HG02623 (cell line): ENCODE data around the gene CPZ.
"Not testable (repeated sequence)": the region's sequence is repeated elsewhere in the genome, so short reads cannot be mapped to it uniquely, and the experiment has no call there.

ENCODE experiments used
- ATAC-seq: cut with Tn5 transposase; IDR thresholded peaks from one replicate; pipeline ENCODE4 v1.9.1; 2021; ENCODE audit warnings: moderate library complexity; ENCODE audit not compliant: unreplicated experiment

The CPZ gene

DNA sequence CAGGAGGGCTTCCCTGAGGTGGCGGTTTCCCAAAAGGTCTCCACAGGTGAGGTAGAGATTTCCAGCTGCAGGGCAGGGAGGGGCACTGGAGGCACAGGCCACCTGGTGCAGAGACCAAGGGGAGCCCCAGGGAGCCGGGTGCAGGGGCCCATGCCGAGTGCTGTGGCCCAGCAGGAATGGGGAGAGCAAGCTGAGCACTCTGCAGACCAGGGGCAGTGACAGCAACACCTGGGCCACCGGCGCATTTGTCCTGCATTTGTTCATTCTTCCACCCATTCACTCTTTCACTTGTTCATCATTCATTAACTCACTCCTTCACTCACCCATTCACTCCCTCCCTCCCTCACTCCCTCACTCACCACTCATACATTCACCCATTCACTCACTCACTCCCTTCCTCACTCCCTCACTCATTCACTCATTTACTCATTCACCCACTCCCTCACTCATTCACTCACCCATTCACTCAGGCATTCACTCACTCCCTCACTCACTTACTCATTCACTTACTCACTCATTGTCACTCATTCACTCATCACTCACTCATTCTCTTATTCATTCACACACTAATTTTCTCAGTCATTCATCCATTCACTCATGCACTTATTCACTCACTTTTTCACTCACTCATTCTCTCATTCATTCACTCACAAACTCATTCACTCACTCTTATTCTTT lies 16.3 kb downstream of the CPZ start:
- ATAC-seq: no peak

DNA sequence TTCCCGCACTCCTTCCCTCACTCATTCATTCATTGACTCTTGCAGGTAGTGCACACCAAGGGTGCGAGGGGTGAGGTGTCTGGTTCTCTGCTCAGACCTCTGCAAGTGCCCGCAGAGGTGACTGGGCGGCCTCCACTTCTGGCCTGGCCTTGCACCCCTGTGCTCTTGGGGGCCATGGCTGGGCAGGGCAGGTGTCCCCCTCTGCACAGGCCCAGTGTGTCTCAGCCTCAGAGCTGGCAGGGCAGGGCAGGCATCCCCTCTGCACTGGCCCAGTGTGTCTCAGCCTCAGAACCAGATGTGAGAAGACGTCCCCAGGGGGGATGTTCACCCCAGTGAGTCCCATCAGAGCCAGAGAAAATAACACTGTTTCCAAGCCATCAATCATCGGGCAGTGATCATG lies 16.8 kb downstream of the CPZ start:
- ATAC-seq: no peak

DNA sequence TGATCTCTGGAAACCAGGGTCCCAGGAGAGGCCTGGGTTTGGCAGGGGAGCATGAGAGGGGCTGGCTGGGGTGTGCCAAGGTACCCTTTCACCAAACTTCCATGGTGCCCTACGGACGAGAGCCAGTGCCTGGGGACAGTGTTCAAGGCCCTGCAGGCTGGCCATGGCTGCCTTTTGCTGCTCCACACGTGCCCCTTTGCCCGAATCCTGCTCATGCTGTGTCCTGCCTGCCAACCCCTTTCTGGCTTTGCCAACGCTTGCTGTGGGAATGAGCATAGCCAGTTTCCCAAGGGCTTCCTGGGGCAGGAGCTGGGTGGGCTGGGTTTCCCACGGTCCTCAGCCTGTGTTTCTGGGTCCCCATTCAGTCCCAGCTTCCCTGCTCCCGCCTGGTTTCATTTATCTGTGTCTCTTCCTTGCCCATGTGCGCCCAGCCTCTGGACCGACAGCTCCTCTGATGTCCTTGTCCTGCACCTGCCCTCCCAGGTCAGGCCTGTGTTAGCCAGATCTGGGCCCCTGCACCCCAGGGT lies 17.3 kb downstream of the CPZ start:
- no peak for ATAC-seq

DNA sequence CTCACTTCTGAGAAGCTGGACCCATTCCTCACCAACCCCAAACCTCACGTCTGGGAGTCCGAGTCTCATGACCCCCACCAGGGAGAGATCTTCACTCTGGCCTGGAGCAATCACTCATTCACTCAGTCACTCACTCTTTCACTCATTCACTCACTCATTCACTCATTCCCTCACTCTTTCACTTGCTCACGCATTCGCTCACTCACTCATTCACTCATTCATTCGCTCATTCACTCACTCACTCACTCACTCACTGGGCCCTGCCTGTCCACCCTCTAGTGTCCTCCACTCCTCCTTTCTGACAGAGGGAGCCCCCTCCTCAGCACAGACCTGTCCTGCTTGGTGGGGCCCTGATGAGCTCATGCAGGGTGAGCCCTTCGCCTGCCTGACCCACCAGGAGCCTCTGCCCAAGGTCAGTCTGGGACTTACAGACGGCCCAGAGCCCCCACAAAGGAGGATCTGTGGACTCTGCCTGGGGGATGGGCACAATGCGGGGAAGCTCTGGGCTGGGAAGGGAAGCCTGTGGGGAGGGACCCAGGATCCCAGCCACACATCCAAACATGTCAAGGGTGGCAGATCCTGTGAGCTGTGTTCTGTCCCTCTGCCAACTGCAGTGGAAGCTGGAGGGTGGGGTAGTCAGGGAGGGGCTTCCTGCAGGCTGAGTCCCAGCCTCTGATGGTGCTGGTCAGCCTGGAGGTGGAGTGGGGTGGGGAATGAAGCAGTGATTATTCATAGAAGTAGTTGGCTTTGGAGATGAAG lies 18.5 kb downstream of the CPZ start:
- ATAC-seq: no peak

DNA sequence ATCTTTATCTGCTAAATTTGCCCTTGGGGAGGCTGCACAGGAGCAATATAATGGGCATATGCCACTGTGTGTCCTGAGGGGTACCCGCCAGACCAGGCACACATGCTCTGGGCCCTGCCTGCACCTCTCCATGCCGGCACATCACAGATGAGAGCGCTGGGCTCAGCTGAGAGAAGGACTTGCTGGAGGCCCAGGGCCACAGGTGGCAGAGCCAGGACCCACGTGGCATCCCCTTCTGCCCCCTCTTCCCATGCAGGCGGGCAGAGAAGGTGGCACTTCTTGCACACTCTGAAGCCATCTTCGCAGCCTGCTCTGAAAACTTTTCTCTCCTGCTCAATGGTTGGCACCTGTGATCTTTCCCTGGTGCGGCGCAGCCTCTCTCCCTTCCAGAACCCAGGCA lies 20.1 kb downstream of the CPZ start:
- no peak for ATAC-seq

DNA sequence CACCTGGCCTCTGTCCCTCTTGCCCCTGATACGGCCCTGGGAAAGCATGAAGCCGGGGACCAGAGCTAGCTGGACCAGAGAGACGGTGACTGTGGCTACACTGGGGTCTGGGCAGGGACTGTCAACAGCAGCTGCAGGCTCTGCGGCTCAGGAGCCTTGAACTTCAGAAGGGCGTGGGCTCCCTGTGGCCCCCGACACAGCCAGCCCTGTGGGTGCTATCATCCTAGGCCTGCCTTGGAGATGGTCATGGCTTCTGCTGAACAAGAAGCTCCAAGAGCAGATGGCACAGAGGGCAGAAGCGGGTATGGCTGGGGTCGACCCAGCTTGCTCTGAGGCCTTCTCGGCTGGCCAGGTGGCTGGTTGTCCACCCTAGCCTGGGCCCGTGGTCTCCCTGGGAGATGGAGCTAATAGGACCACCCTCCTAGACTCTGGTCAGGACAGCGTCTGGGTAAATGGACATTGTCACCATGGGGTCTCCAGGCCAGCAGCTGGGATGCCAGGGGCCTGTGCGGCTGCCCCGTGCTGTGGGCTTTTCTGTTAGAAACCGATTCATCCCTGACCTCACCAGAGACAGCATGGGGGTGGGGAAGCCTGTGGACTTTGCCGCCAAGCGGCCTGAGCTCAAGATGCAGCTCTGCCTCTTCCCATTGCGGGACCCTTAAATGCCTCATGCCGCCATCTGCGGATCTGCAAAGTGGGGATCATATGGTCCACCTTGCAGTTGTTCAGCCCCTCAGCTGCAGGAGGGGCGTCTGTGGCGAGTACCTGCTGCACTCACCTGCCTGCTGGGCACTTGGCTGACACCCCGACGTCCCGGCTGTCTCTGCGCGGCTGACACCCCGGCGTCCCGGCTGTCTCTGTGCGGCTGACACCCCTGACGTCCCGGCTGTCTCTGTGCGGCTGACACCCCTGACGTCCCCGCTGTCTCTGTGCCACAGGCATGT lies 21.1 kb downstream of the CPZ start:
- no peak for ATAC-seq

DNA sequence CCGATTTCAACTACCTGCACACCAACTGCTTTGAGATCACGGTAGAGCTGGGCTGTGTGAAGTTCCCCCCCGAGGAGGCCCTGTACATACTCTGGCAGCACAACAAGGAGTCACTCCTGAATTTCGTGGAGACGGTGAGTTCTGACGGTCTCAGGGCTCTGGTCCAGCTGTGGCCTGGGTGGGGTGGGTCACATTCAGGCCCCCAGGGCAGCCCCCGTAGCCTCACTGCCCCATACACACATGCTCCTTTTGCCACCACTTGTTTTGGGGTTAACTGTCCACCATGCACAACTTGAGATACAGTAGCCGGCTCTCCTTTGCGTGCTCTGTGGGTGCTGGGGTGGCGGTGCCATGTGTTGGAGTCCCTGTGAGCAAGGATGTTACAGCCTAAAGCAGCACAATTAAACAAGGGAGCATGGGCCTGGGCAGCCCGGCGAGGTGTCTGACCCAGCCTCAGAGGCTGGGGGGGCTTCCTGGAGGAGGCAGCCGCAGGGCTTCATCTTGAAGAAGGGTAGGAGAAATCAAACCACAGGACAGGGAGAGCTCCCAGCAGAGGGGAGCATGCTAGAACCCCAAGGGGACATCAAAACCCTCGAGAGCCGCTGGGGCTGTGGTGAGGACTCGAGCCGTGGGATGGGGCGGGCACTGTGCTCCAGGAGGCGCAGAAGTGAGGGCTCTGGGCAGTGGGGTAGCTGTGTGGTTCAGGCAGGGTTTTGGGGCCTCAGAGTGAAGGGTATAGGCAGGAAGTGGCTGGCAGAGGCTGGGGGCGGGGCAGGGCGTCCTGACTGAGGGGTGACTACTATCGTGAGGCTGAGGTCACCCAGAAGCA lies 22.0 kb downstream of the CPZ start:
- ATAC-seq: no peak

DNA sequence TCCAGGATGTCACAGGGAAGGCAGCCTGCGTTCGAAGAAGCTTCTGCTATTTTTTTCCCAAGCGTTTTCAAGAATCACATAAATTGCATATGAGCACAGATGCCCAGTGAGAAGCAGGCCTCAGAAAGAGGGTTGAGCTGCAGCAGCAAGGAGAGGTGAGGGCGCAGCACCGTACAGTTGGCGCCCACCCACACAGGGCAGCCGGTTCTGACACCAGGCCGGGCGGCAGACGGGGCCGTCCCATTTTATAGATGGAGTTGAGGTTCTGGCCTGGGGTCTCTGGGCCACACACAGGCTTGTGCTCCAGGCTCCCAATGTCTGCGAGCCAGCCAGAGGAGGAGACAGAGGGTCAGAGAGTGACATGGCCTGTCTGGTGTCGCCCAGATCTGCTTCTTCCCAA lies 22.8 kb downstream of the CPZ start:
- no peak for ATAC-seq

DNA sequence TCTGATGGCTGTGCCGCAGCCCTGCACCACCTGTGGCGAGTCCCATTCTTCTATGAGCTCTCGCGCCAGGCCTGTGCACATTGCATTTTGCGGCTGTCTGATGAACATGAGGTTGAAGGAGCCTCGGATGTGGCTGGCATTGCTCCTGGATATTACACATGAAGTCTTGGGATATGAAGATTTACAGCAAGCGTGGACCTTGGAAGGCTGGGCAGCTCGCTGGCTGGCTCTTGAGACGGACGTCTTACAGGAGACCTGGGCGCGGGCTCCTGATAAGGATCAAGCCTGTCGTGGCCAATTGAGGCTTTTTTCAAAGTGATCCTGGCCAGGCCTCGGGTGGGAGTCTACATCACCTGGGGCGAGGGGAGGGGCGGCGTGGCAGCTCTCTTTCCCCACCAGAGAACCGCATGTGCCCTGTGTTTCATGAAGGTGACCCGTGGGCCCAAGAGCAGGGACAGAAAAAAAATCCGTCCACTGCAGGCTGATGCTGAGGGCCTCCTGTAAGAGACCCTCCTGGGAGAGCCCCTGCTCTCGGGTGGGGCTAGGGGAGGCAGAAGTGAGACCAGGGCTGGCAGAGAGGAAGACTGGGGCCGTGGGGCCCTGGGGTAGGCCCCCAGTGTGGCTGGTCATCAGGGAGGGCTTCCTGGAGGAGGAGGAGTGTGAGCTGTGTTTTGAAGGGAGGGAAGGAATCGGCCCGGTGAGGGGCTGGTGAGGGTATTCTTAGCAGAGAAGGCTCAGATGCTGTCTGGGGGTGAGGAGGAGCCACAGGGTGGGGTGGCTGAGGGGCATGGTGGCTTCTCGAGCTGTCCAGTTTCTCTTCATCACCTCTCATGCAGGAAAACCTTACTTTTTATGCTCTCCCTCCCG lies 23.6 kb downstream of the CPZ start:
- ATAC-seq: no peak

DNA sequence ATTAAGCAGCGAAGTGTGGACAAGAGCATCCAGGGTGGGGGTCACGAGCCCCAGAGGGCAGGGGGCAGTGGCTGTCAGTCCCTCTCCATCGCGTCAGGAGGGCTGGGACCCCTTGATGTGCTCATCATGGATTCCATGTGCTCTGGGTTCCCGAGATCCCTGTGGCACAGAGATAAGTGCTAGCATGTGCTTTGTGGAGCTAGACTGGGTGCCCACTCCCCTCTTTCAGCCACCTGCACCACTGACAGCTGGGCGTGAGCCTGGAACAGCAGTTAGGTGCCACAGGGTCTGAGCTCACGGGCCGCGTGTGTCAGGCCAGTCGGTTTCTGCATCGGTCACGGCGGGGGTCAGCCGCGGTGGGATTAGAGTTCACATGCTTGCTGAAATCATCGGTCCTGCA lies 24.3 kb downstream of the CPZ start:
- ATAC-seq: no peak

DNA sequence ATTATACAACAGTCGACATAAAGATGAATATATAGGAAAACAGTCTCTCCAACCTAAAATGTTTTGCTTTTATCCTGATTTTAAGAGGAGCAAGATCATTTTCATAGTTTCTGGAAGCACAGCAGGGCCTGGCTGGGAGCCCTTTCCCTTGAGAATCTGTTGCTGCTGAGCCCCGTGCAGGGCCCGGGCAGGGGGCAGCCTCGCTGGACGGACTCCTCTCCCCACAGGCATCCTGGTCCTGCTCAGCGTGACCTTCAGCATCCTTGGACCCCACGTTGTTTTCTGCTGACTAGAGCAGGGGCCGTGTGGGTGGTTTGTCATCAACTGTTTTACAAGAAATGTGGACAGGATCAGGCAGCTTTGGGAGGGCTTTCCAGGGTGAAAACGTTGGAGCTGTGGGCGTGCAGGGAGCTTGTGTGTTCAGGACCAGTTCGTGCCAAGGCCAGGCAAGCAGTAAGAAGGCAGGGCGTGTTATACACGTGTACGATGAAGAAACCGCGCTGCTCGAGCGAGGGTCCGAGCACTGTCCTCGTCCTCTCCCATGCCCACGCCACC lies 25.0 kb downstream of the CPZ start:
- no peak for ATAC-seq

DNA sequence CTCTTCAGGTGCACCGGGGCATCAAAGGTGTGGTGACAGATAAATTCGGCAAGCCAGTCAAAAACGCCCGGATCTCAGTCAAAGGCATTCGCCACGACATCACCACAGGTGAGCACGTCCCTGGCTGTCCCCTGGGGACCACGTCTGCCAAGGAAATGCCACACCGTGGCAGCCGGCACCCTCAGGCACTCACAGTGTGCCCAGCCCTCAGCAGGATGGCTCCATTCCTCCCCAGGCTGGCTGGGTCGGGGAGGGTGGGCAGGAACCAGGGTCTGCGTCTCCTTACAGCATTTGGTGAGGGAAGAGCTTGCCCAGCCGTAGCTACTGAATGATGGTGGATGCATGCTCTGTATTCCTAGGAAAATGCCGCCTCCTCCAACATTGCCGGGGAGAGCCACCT lies 25.9 kb downstream of the CPZ start:
- no peak for ATAC-seq

DNA sequence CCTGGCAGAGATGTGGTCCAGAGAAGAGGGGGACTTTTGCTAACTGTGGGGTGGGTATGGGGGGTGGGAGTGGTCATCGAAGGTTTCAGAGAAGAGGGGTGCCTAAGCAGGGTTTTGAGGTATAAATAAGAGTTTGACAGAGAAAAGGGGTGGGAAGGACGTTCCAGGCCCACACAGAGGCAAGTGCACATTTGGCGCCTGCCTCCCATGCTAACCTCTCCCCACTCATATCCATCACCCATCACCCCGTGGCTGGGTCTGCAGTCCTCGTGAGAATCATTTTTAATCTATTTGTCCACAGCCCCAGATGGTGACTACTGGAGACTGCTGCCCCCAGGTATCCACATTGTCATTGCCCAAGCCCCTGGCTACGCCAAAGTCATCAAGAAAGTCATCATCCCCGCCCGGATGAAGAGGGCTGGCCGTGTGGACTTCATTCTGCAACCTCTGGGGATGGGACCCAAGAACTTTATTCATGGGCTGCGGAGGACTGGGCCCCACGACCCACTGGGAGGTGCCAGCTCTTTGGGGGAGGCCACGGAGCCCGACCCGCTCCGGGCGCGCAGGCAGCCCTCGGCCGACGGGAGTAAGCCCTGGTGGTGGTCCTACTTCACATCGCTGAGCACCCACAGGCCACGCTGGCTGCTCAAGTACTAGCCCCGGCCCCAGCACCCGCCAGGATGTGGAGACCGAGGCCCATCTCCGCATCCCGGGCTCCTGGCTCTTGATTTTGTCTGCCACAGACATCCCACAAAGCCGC lies 26.6 kb downstream of the CPZ start:
- no peak for ATAC-seq

DNA sequence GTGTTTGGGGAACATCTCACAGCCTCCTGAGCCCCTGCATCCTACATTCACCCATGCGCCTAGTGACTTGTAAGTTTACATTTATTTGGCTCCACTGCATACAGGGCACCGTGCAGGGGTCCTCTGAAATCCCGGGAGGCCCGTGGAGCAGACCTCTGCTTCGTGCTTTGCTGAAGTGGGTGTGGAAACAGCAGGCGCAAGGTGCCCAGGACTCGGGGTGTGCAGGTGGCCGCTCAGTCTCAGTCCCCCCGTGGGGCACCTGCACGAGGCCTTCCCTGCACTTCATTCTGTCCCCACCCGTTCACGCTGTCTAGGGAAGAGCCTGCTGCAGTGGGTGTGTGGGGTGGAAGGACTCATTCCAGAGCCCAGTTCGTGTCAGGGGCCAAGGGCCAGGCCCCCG lies 28.6 kb downstream of the CPZ start:
- ATAC-seq: not testable (repeated sequence)

DNA sequence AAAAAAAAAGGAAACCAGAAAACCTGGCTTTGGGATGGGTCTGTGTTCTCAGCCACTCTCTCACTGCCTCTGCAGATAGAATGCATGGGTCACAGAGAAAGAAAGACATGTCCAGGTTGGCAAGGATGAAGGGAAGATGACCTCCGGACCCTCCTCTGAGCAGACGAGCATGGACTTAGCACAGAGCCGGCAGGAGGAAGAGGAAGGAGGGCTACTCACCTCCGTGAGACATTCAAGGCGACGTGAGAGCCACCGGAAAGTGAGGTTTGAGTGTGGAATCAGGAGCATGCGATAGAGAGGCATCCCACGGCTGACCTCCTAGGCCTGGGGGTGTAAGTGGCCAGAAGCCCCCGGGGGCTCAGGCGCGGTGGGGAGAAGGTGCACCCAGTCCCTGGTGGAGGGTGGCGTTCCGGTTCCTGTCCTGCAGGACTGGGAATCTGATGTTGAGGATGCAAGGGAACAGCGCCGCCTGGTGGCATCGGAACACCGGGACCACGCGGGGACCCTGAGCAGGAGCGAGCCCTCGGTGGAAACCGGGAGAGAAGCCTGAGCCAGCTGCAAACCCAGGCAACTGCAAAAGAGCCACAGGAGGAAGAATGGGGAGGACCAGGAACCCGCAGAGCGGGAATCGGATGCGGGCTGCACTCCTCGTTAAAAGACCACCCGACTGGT lies 32.2 kb downstream of the CPZ start:
- not testable (repeated sequence) for ATAC-seq

DNA sequence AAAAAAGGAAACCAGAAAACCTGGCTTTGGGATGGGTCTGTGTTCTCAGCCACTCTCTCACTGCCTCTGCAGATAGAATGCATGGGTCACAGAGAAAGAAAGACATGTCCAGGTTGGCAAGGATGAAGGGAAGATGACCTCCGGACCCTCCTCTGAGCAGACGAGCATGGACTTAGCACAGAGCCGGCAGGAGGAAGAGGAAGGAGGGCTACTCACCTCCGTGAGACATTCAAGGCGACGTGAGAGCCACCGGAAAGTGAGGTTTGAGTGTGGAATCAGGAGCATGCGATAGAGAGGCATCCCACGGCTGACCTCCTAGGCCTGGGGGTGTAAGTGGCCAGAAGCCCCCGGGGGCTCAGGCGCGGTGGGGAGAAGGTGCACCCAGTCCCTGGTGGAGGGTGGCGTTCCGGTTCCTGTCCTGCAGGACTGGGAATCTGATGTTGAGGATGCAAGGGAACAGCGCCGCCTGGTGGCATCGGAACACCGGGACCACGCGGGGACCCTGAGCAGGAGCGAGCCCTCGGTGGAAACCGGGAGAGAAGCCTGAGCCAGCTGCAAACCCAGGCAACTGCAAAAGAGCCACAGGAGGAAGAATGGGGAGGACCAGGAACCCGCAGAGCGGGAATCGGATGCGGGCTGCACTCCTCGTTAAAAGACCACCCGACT lies 37.8 kb downstream of the CPZ start:
- ATAC-seq: not testable (repeated sequence)

DNA sequence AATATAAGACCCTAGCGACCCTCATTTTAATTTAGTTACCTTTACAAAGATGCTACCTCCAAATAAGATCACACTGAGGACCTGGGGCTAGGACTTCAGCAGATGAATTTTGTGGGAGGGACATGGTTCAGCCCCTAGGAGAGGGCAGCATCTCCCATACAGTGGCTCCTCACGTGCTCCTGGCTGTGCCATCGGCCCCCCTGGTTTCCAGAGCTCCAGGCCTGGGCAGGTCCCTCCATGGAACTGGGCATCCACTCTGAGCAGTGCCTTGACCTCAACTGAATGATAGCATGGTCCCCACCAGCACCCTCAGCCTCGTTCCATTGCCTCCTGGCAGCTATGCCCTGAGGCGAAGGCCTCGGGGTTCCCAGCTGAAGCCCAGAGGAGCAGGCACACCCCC lies 39.3 kb downstream of the CPZ start:
- ATAC-seq: not testable (repeated sequence)
